ENCODE measurements around the gene VMP1. TPM values are rescaled to one million over a fixed set of nuclear protein-coding genes. Genes with fewer than 3 reads are reported as not detected.
A peak's percentile ranks its signal among the peaks of the same experiment; 100 is the strongest.

The VMP1 gene
- total and polyA plus RNA-seq, 2 donors (not counting 1 experiment from before 2014, with no cell fraction given), result 20.4 to 83.5 TPM

GRCh38 chr17:59846394-59847165 is 139.1 kb downstream of the VMP1 start:
- DNase-seq, result peak; percentile 77
- intact Hi-C loops (cut with micrococcal nuclease), result loop anchor here (1.0 to 10.0 kb wide), 4 partner anchors 9 to 222 kb away; no protein-coding TSS in a partner anchor
- no peaks in the 10 kb centered on the region for H3K27me3 Mint-ChIP-seq
- TF ChIP-seq CTCF (IDR thresholded peaks at IDR 0.05), result no peak
- TF ChIP-seq EZH2 (IDR thresholded peaks at IDR 0.05; ENCODE audit: borderline replicate concordance, insufficient read depth, low read depth, low read length, poor library complexity, severe bottlenecking), result no peak
- Histone ChIP-seq H3K9ac (ENCODE audit: low read length) (peak overlapping the region; percentile 17), H3K27me3 (replicated peaks in 1 of 4; ENCODE audit: control extremely low read depth in 1 of 4, control insufficient read depth in 3 of 4, insufficient read depth in 4 of 4, low read length in 3 of 4) (no peaks in the 10 kb centered on the region), H4K20me1 (ENCODE audit: control insufficient read depth, insufficient read depth, low read length, poor library complexity, severe bottlenecking) (no peaks in the 10 kb centered on the region), H3K9me3 (ENCODE audit: control extremely low read depth in 1 of 3, control insufficient read depth in 2 of 3, insufficient read depth in 1 of 3, low read length in 2 of 3) (no peaks in the 10 kb centered on the region), H2AFZ (ENCODE audit: insufficient read depth, low read depth, low read length, poor library complexity, severe bottlenecking) (peak overlapping the region; percentile 7), H3K4me3 (ENCODE audit: control extremely low read depth in 1 of 5, extremely low read depth in 1 of 5, insufficient read depth in 1 of 5, low read depth in 2 of 5, low read length in 4 of 5) (no peak overlapping the region), H3K4me1 (ENCODE audit: control insufficient read depth in 2 of 2, insufficient read depth in 2 of 2, low read length in 2 of 2) (peaks cover 42 to 49% of the 10 kb centered on the region in 2 donors), H3K79me2 (ENCODE audit: control insufficient read depth, insufficient read depth, low read length) (peaks cover 11% of the 10 kb centered on the region), H3K27ac (ENCODE audit: low read length in 2 of 2) (peak overlapping the region; percentile 62 to 85), H3K4me2 (replicated peaks; ENCODE audit: low read depth, low read length, poor library complexity, severe bottlenecking) (peak overlapping the region; percentile 57), H3K36me3 (replicated peaks in 1 of 2; ENCODE audit: control extremely low read depth in 1 of 2, control insufficient read depth in 1 of 2, extremely low read depth in 1 of 2, insufficient read depth in 2 of 2, low read length in 1 of 2) (no peaks in the 10 kb centered on the region)
- H3K27ac Mint-ChIP-seq, result peak overlapping the region; percentile 78
- H3K9me3 Mint-ChIP-seq (ENCODE audit: insufficient read depth), result no peaks in the 10 kb centered on the region
- WGBS (ENCODE audit: insufficient coverage), result 87% methylated on average over 6 of the region's 7 CpGs
- peak overlapping the region; percentile 63 for H3K4me3 Mint-ChIP-seq
- peaks cover 60% of the 10 kb centered on the region for H3K4me1 Mint-ChIP-seq
- ChIA-PET POLR2A (interaction anchor here (1.9 to 3.1 kb wide), 2 partner anchors 8 to 94 kb away, joined by 4 to 24 read pairs; no protein-coding TSS in a partner anchor), CTCF (interaction anchor here (0.7 to 2.0 kb wide), 3 partner anchors 17 to 67 kb away, joined by 3 to 6 read pairs (median 5); no protein-coding TSS in a partner anchor)
- peak; percentile 73 for ATAC-seq (ENCODE audit: low read depth)

GRCh38 chr17:59848385-59848668 is 140.9 kb downstream of the VMP1 start:
- H3K4me3 ChIP-seq (ENCODE audit: control extremely low read depth in 1 of 5, extremely low read depth in 1 of 5, insufficient read depth in 1 of 5, low read depth in 2 of 5, low read length in 4 of 5), result no peak overlapping the region
- peaks cover 42 to 52% of the 10 kb centered on the region in 2 donors for H3K4me1 ChIP-seq (ENCODE audit: control insufficient read depth in 2 of 2, insufficient read depth in 2 of 2, low read length in 2 of 2)
- H3K27ac ChIP-seq (ENCODE audit: low read length in 2 of 2), result peak overlapping the region in 1 of 2 donors; percentile 43
- peak overlapping the region; percentile 18 for H2AFZ ChIP-seq (ENCODE audit: insufficient read depth, low read depth, low read length, poor library complexity, severe bottlenecking)
- Mint-ChIP-seq H3K27me3 (no peaks in the 10 kb centered on the region), H3K4me1 (peaks cover 51% of the 10 kb centered on the region), H3K4me3 (peak overlapping the region; percentile 64), H3K27ac (peak overlapping the region; percentile 77), H3K9me3 (ENCODE audit: insufficient read depth) (no peaks in the 10 kb centered on the region)
- intact Hi-C loops (cut with micrococcal nuclease), result loop anchor here (10.0 kb wide), 1 partner anchor 224 kb away; no protein-coding TSS in a partner anchor
- no peak for ATAC-seq (ENCODE audit: low read depth)
- POLR2A ChIA-PET, result interaction anchor here (0.7 to 3.1 kb wide), 3 partner anchors 10 to 45 kb away, joined by 3 to 24 read pairs (median 3); partner anchors contain the start of genes RPS6KB1 and TUBD1
- WGBS (ENCODE audit: insufficient coverage), result no CpG with 5 or more reads among the region's 6 CpGs
- H3K9ac ChIP-seq (ENCODE audit: low read length), result peak overlapping the region; percentile 50
- H3K36me3 ChIP-seq (replicated peaks in 1 of 2; ENCODE audit: control extremely low read depth in 1 of 2, control insufficient read depth in 1 of 2, extremely low read depth in 1 of 2, insufficient read depth in 2 of 2, low read length in 1 of 2), result no peaks in the 10 kb centered on the region
- TF ChIP-seq CTCF (IDR thresholded peaks at IDR 0.05), result no peak
- TF ChIP-seq EZH2 (IDR thresholded peaks at IDR 0.05; ENCODE audit: borderline replicate concordance, insufficient read depth, low read depth, low read length, poor library complexity, severe bottlenecking), result no peak
- H3K4me2 ChIP-seq (replicated peaks; ENCODE audit: low read depth, low read length, poor library complexity, severe bottlenecking), result peak overlapping the region; percentile 57
- H3K9me3 ChIP-seq (ENCODE audit: control extremely low read depth in 1 of 3, control insufficient read depth in 2 of 3, insufficient read depth in 1 of 3, low read length in 2 of 3), result no peaks in the 10 kb centered on the region
- DNase-seq, result no peak
- H3K27me3 ChIP-seq (replicated peaks in 1 of 4; ENCODE audit: control extremely low read depth in 1 of 4, control insufficient read depth in 3 of 4, insufficient read depth in 4 of 4, low read length in 3 of 4), result no peaks in the 10 kb centered on the region
- H4K20me1 ChIP-seq (ENCODE audit: control insufficient read depth, insufficient read depth, low read length, poor library complexity, severe bottlenecking), result no peaks in the 10 kb centered on the region
- CTCF ChIA-PET, result interaction anchor here (1.6 to 3.2 kb wide), 4 partner anchors 9 to 62 kb away, joined by 3 to 15 read pairs (median 8); partner anchors contain the start of genes RPS6KB1 and TUBD1
- no peaks in the 10 kb centered on the region for H3K79me2 ChIP-seq (ENCODE audit: control insufficient read depth, insufficient read depth, low read length)

Measured in B cell (primary cell).